IPS DF 6.9 (cell line): ENCODE results near the gene PADI3.

Source experiments
- DNase-seq: peaks from one replicate; pipeline ENCODE4 v3.0.0-alpha.2; 2013; ENCODE audit warnings: low read depth, low spot score
- H3K27ac ChIP-seq: one replicate; pipeline ENCODE4 v1.5.1; 2013; ENCODE audit warnings: low read length, control low read depth
- H3K27me3 ChIP-seq: 2 replicates; pipeline ENCODE4 v1.6.1; 2013; ENCODE audit warnings: mild to moderate bottlenecking, low read length; ENCODE audit not compliant: control insufficient read depth, insufficient read depth
- H3K36me3 ChIP-seq: 2 replicates; pipeline ENCODE4 v1.6.1; 2013; ENCODE audit warnings: low read length; ENCODE audit not compliant: control insufficient read depth, insufficient read depth
- H3K4me1 ChIP-seq: 2 replicates; pipeline ENCODE4 v1.6.1; 2013; ENCODE audit warnings: low read length; ENCODE audit not compliant: control insufficient read depth, insufficient read depth
- H3K4me3 ChIP-seq: 2 replicates; pipeline ENCODE4 v1.5.1; 2013; ENCODE audit warnings: mild to moderate bottlenecking, low read length
- H3K9me3 ChIP-seq: 2 replicates; pipeline ENCODE4 v1.6.1; 2013; ENCODE audit warnings: low read length, inconsistent platforms; ENCODE audit not compliant: control insufficient read depth, insufficient read depth
- WGBS: extraction: QIAGEN DNeasy Blood & Tissue Kit; methylation state at CpG from one replicate; pipeline ENCODE4 v1.1.7; 2013; ENCODE audit warnings: mixed read lengths, missing lambda C conversion rate; ENCODE audit not compliant: insufficient read length, insufficient coverage; 5-methylcytosine and 5-hydroxymethylcytosine counted together

The PADI3 gene

DNA sequence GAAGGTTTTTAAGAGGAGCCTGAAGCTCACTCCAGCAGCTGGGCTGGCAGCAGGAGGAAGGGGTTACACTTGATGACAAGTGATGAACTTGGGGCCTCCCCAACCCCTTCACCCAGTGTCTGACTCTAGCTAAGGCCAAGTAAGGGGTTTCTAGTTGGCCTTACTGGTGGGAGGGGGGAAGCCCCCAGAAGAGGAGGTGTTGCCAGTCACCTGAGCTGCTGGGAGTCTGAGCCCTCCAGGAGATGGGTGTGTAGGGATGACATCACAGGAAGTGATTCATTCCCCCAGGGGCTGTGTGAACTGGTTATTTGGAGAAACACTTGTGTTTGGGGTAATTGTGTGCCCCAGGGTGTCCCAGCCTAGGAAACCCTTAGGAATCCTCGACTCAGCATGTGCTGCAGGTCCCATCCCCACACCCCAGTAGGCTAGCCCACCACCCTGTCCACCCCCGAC lies 40.9 kb upstream of the PADI3 start:
- Histone ChIP-seq H3K4me3 (no peak overlapping the region), H3K9me3 (no peaks in the 10 kb centered on the region), H3K27ac (no peak overlapping the region), H3K36me3 (no peaks in the 10 kb centered on the region), H3K4me1 (peaks cover 3% of the 10 kb centered on the region), H3K27me3 (no peaks in the 10 kb centered on the region)
- no CpG with 5 or more reads among the region's 2 CpGs for WGBS
- DNase-seq: no peak

DNA sequence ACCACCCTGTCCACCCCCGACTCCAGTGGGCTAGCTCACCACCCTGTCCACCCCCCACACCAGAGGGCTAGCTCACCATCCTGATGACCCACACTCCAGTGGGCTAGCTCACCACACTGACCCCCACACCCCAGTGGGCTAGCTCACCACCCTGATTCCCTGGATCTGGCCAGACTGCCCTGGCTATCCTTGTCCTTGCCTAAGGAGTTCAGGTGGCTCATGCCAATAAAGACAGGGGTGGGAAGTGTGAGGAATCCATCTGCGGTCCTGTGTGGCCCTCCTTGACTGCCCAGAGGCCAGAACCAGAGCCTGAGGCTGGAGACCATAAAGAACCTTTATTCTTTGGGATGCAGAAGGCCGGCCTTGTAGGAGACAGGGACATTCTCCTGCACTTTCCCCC lies 40.4 kb upstream of the PADI3 start:
- Histone ChIP-seq H3K9me3 (no peaks in the 10 kb centered on the region), H3K4me3 (no peak overlapping the region), H3K4me1 (peaks cover 3% of the 10 kb centered on the region), H3K27me3 (no peaks in the 10 kb centered on the region), H3K36me3 (no peaks in the 10 kb centered on the region), H3K27ac (no peak overlapping the region)
- no CpG with 5 or more reads among the region's 3 CpGs for WGBS
- no peak for DNase-seq

- Histone ChIP-seq H3K4me1 (peaks cover 3% of the 10 kb centered on the region), H3K27me3 (no peaks in the 10 kb centered on the region), H3K27ac (no peak overlapping the region), H3K4me3 (no peak overlapping the region), H3K9me3 (no peaks in the 10 kb centered on the region), H3K36me3 (no peaks in the 10 kb centered on the region)
- DNase-seq: no peak
- no CpG with 5 or more reads among the region's 5 CpGs for WGBS
Measured at GRCh38 chr1:17209430-17209829, 39.5 kb upstream of the PADI3 start.

DNA sequence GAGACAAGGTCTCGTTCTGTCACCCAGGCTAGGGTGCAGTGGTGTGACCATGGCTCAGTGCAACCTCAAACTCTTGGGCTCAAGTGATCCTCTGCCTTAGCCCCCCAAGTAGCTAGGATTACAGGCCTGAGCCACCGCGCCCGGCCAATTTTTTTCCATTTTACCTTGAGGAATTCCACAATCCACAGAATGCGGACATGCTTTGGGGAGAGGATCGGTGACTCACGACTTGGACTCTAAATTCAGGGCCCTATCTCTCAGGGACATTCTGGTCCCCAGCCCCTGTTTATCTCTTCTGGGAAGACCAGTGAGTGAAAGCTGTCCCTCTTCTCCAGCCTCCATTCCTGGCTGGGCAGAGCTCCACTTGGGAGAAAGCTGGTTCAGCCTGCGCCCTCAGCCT lies 38.7 kb upstream of the PADI3 start:
- Histone ChIP-seq H3K9me3 (no peaks in the 10 kb centered on the region), H3K27ac (no peak overlapping the region), H3K4me1 (peaks cover 5% of the 10 kb centered on the region), H3K36me3 (no peaks in the 10 kb centered on the region), H3K27me3 (no peaks in the 10 kb centered on the region), H3K4me3 (no peak overlapping the region)
- DNase-seq: no peak
- WGBS: no CpG with 5 or more reads among the region's 8 CpGs

- Histone ChIP-seq H3K4me1 (peaks cover 5% of the 10 kb centered on the region), H3K27ac (no peak overlapping the region), H3K9me3 (no peaks in the 10 kb centered on the region), H3K27me3 (no peaks in the 10 kb centered on the region), H3K4me3 (no peak overlapping the region), H3K36me3 (no peaks in the 10 kb centered on the region)
- no CpG with 5 or more reads among the region's 5 CpGs for WGBS
- no peak for DNase-seq
Measured at GRCh38 chr1:17211377-17211776, 37.5 kb upstream of the PADI3 start.

- Histone ChIP-seq H3K4me3 (no peak overlapping the region), H3K27me3 (no peaks in the 10 kb centered on the region), H3K27ac (no peak overlapping the region), H3K36me3 (no peaks in the 10 kb centered on the region), H3K4me1 (peaks cover 5% of the 10 kb centered on the region), H3K9me3 (no peaks in the 10 kb centered on the region)
- no peak for DNase-seq
- WGBS: no CpG with 5 or more reads among the region's 10 CpGs
Measured at GRCh38 chr1:17212009-17212408, 36.9 kb upstream of the PADI3 start.

DNA sequence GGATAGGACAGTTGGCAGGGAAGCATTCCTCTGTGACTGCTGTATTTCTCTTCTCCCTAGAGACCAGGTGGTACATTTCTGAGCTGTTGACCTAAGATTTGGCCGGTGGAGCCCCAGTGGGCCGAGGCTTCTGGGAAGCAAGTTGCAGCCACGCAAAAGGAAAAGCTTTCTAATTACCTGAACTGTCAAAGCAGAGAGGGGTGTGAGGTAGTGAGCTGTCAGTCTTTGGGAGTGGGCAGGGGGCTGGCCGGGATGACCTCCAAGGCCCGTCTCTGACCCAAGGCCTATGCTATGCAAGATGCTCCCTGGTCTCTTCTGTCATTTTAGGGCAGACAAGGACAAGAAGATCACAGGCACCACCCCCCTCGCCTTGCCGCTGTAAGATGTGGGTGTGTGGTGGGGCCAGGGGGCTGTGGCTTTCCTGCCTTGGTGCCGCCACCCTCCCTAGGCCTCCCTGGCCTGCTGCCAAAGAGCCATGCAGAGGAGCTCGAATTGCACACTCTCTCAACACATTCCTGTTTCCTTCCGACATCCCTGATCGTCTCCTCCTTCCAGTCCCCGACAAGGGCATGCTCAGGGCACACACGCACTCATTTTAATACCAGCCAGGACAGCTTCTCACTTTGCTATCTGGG lies 36.3 kb upstream of the PADI3 start:
- no CpG with 5 or more reads among the region's 13 CpGs for WGBS
- Histone ChIP-seq H3K4me1 (peaks cover 5% of the 10 kb centered on the region), H3K9me3 (no peaks in the 10 kb centered on the region), H3K4me3 (no peak overlapping the region), H3K27ac (no peak overlapping the region), H3K36me3 (no peaks in the 10 kb centered on the region), H3K27me3 (no peaks in the 10 kb centered on the region)
- DNase-seq: no peak

- Histone ChIP-seq H3K4me1 (peaks cover 5% of the 10 kb centered on the region), H3K9me3 (no peaks in the 10 kb centered on the region), H3K27ac (no peak overlapping the region), H3K36me3 (no peaks in the 10 kb centered on the region), H3K4me3 (no peak overlapping the region), H3K27me3 (no peaks in the 10 kb centered on the region)
- WGBS: no CpG with 5 or more reads among the region's 13 CpGs
- DNase-seq: no peak
Measured at GRCh38 chr1:17213148-17213781, 35.6 kb upstream of the PADI3 start.

DNA sequence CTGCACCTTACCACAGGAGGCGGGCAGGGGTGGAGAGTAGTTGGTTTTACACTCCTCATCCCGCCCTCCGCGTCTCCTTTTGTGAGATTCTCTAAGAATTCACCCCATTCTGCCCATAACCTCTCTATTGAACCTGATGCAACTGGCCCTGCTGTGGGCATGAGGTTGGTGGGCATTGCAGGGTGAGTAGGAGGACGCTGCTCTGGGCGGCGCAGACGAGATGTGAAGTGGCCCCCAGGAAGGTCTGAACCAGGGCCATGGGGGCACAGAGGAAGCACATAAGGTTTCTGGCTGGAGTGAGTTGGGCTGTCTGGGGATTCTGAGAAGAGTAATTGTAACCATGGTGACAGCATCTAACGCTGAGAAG lies 35.1 kb upstream of the PADI3 start:
- H3K4me1 ChIP-seq: peaks cover 5% of the 10 kb centered on the region
- WGBS: no CpG with 5 or more reads among the region's 9 CpGs
- no peaks in the 10 kb centered on the region for H3K36me3 ChIP-seq
- H3K9me3 ChIP-seq: no peaks in the 10 kb centered on the region
- no peak overlapping the region for H3K27ac ChIP-seq
- no peaks in the 10 kb centered on the region for H3K27me3 ChIP-seq
- H3K4me3 ChIP-seq: no peak overlapping the region
- DNase-seq: no peak

DNA sequence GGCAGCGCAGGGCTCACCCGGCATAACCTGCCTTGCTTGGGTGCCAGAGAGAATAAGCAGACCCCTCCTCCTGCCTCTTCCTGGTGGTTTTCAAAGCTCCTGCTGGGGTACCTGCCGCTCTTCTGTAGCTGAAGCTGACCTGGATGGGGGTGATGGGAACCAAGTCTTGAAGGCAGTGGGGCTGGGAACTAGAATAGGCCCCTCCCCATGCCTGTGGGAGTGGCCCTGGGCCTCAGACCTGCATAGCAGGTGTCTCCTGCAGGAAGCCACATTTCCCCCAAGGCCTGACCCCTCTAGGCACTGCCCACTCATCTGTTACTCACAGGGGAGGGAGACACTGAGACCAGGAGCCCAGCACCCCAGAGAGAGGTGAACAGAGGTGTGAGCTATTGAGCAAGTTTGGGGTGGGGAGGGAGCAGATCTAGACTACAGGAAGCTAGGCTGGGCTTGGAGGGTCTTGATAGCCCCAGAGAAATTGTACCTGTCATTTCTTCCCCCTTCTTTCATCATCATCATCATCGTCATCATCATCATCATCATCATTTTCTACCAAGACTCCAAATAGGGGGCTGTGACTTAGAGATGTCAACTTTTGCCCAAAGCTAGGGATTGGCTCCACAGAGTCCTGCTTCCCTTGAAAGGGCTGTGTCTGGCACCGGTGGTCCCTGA lies 33.9 kb upstream of the PADI3 start:
- peaks cover 5% of the 10 kb centered on the region for H3K4me1 ChIP-seq
- H3K4me3 ChIP-seq: no peak overlapping the region
- DNase-seq: no peak
- no peak overlapping the region for H3K27ac ChIP-seq
- no peaks in the 10 kb centered on the region for H3K27me3 ChIP-seq
- no CpG with 5 or more reads among the region's 5 CpGs for WGBS
- no peaks in the 10 kb centered on the region for H3K9me3 ChIP-seq
- no peaks in the 10 kb centered on the region for H3K36me3 ChIP-seq

DNA sequence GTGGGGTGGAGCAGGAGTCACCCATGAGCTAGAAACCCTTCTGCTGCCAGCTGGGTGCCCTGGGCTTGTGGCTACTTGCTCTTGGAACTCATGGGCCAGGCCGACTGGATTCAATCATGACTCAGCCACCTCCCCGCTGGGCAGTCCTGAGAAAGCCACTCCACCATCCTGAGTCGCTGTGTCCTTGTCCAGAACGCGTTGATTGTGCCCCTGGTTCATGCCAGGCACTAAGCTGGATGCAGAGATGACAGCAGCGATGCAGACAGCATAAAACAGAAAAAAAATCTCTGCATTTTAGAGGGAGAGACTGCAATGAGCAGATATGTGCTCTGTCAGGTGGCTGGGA lies 33.4 kb upstream of the PADI3 start:
- no peak for DNase-seq
- no CpG with 5 or more reads among the region's 6 CpGs for WGBS
- Histone ChIP-seq H3K36me3 (no peaks in the 10 kb centered on the region), H3K9me3 (no peaks in the 10 kb centered on the region), H3K4me3 (no peak overlapping the region), H3K27ac (no peak overlapping the region), H3K4me1 (peaks cover 5% of the 10 kb centered on the region), H3K27me3 (no peaks in the 10 kb centered on the region)
